SIG-M5 treated with dmso at 0.1 percent for 504 hours (cell line): Measurements from ENCODE around the gene SLC16A7.
A peak's percentile ranks its signal among the peaks of the same experiment; 100 is the strongest.

ENCODE experiments used
- DNase-seq: peaks from one replicate; lab custom pipeline; 2025; ENCODE audit not compliant: unreplicated experiment; lab: John Stamatoyannopoulos, UW

Gene SLC16A7

DNA sequence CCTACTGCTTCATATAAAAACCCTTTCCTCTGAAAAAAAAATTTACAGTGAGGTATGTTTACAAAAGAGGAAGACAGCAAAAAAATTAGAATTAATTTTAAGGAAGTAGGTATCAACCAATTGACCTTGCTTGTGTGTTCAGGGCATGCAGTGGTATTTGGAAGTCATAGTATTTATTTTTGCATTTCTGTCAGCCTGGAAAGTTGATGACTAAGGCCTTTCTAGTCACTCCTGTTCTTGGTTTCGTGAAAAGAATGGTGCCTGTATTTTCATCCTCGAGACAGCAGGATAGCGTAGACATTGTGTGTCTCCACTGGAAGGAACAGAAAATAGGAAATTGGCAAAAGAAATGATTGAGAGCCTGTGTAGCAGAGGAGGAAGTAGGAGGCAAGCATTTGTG, 24.5 kb downstream of the SLC16A7 start:
- DNase-seq = peak; percentile 75

DNA sequence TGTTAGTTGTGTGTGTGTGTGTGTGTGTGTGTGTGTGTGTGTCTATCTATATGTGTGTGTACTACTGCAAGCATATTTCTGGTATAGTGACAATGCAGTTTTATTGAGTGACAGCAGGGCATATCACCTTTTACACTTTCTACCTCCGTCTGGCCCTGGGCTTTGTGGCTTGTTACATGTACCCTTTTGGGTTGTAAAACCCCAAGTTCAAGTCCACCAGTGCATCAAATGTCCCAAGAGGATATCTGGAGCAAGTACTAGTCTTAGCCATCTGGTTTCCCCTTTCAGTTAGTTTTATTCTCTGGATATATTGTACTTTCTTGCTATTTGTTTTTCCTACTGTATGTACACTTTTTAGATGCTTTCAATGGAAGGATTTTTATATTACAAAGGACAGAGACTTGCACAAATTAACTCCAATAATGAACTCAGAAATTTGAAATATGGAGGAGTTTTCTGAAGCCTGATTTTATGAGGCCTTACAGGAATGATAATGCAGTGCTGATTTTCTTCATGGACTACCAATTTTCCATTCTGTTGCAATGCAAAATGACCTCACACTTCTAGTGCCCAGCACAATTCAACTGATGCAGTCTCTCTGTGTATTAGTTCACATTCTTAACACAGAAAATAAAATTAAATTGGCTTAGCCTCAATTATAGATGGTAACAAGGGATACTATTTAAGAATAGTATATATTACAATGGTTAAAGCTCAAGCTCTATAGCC, 29.1 kb downstream of the SLC16A7 start:
- DNase-seq = no peak

DNA sequence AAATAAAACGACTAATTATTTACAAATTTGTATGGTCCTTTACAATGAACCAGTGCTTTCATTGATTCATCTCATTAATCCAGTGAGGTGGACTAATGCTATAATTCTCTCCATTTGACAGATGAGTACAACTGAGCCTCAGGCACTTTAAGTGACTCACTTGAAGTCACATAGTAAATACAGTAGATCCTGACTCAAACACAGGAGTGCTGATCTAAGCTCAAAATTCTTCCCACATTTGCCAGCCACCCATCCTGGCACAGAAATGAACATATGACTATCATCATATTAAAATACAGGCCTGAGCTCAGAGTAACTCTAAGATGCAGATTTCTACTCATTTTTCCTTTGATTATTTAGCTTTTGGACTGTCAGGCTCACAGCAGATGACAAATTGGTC, 30.6 kb downstream of the SLC16A7 start:
- DNase-seq = no peak

DNA sequence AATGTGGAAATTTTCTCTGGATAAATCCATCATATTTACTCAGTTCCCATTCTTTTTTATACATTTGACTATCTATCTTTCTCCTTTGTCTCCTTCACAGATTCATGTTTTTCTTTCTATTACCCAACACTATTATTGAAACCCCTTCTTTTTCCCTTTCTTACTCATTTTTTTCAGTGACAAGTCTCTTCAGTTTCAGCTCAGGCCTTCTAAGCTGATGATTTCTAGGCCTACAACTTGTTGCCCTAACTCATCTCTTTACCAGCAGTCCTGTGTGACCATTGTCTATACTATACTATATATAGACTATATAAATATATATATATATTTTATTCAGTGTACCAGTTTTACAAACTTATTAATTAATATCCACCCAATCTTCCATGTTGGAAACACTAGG, 31.8 kb downstream of the SLC16A7 start:
- no peak for DNase-seq

DNA sequence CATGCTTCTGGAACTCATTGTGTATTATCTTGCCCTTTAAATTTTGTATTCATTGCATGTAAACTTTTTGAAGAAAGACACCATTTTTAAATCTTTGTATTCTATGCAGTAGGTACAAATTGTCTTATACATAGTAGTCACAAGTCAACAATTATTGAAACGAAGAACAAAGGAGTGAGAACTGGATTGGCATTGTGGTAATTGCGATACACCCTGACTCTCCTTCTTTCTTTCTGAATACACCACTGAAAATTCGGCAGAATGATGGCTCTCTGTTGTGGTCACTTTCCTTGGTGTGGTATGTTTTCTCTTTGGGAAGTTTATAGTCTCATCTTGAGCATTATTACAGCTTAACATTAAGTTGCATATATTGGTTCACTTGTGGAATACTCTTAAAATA, 34.1 kb downstream of the SLC16A7 start:
- DNase-seq = no peak

DNA sequence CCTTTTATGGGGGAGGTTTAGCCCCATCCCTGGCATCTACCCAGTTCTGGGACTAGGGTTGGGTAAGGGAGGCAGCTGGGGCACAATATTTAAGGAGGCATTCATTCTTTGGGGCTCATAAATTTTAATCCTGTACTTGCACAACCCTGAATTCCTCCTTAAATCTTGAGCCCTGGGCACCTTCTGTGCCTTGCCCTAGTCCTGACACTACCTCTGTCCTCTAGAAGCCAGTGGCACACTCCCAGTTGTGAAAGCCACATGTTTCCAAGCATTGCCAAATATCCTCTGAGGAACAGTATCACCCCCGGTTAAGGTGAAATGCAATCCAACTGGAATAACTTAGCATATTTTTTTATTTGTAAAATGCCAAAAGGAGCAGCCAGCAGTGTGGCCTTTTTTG, 36.6 kb downstream of the SLC16A7 start:
- no peak for DNase-seq

DNA sequence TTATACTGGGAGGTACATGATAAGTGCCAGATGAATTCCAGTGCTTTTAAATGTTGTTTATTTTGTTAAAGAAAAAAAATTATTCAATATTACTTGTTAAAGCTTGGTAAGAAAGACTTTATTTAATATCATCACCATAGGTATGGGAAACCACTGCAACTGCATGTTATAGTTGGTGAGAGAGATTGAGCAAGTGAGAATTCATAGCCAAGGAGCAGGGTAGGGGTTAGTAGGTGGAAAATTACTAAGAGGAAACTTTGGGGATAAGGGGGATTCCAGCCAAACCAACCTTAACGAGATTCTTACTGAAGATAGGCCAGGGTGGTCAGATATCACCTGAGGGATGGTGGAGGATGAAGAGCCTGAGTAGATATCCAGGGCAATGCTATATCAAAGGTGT, 38.4 kb downstream of the SLC16A7 start:
- no peak for DNase-seq

DNA sequence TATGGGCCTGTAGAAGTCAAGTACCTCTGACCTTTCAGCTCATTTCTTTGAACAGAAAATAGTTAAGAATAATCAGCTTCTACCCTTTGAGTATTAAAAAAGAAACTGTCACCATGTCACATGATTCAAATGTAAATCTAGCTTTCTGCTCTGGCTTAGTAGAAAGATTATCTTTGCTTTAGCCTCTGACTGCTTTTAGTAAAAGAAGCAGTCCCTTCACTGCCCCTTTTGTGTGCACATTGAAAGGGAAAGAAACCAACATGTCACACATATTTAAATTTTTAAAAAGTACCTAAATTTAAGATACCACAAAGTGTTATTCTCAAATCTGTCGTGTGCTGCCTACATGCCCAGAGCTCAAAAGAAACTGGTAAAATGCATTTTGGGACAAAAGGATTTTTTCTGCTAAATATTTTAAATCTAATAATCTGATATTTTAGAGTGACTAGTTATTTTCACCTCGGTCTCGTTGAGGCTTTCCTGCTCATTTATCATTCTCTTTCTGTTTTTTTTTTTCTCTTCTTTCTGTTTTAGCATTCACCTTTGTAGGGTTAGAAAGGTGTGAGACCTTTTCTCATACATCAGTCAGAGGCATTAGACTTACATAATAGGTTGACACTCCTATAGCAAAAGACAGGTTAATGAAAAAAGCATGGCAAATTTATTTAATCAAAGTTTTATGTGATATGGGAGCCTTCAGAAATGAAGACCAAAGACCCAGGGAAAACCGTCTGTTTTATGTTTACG, 41.3 kb downstream of the SLC16A7 start:
- no peak for DNase-seq

DNA sequence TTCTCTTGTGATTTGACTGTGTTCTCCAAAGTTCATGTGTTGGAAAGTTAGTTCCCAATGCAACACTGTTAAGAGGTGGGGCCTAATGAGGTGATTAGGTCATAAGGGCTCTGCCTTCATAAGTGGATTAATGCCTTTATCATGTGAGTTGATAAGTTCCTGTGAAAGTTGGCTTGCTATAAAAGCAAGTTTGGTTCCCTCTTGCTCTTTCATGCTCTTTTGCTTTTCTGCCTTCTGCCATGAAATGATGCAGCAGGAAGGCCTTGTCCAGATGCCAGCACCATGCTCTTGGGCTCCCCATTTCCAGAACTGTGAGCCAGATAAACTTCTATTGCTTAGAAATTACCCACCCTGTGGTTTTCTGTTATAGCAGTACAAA, 41.9 kb downstream of the SLC16A7 start:
- no peak for DNase-seq

DNA sequence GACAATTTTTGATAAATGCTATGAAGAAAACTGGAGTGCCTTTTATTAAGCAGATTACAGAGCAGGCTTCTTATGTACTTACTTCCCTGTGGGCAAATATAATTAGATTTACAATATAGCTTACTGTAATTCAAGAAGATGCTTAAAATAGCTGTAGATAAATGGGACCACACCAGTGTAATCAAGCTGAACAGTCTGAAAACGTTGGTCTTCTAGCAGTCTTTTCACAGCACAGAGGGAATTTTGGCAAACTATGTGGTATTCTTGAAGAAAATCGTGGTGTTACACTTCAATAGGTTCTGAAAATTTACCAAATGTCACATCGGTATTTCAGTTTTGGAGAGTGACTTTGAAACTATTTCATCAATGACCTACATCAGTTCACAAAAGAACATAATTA, 47.7 kb downstream of the SLC16A7 start:
- no peak for DNase-seq

DNA sequence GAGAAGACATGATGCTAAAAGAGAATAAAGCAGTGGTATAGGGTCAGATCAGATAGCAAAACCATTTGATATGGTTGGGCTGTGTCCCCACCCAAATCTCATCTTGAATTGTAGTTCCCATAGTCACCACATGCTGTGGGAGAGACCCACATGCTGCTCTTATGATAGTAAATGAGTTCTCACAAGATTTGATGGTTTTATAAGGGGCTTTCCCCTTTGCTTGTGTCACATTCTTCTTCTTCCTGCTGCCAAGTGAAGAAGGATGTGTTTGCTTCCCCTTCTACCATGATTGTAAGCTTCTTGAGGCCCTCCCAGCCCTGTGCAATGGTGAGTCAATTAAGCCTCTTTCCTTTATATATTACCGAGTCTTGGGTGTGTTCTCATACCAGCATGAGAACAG, 49.4 kb downstream of the SLC16A7 start:
- no peak for DNase-seq

DNA sequence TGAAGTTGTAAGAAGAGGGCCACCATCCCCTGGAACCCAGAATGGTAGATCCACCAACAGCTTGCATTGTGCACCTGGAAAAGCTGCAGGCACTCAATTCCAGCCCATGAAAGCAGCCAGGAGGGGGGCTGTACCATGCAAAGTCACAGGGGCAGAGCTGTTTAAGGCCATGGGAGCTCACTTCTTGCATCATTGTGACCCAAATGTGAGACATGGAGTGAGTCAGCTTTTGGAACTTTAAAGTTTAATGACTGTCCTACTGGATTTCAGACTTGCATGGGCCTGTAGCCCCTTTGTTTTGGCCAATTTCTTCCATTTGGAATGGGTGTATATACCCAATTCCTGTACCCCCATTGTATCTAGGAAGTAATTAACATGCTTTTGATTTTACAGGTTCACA, 50.8 kb downstream of the SLC16A7 start:
- no peak for DNase-seq

DNA sequence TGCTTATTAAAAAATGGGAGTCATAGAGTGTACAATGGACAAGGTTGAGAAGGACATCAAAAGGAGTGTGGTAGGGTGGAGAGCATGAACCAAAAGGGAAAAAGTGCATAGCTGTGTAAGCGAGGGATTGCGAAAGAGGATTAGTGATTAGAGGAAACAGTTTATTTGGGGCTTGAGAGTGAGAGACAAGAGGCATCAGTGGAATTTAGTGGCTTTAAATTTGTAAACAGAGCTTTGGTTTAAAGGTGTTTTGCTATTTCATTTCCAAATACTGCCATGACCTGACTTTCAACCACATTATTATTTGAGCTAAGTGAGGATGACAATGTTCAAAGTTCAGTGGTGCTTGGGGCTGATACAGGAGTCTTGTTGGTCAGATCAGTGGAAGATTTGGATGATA, 53.4 kb downstream of the SLC16A7 start:
- peak; percentile 5 for DNase-seq

DNA sequence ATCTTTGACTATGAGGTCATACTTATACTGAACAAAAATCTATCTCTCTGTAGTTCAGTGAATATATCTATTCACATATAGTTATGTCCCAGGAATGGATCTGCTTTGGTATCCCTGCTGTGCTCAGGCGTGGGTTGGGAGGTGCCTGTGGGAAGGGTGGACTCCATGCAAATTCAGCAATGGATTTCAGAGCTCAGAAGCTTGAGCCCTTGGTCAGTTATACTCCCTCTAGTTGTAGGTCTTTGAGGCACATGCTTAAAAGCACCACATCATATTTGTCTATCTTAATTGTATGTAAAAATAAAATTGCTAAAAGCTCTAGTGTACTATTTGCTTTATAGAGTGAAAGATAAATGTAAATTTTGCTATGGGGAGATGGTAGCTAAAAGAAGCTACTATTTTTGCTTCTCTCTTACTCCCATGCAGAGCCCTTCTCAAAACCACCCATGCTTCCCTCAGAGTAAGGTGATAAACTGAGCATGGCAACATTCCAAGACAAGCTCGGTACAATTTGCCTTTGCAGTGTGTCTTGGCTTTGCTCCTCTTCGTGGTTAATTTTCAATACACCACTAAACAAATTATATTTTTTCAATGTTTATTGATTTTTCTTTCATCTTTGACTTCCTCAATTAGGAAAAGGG, 54.9 kb downstream of the SLC16A7 start:
- DNase-seq = no peak

DNA sequence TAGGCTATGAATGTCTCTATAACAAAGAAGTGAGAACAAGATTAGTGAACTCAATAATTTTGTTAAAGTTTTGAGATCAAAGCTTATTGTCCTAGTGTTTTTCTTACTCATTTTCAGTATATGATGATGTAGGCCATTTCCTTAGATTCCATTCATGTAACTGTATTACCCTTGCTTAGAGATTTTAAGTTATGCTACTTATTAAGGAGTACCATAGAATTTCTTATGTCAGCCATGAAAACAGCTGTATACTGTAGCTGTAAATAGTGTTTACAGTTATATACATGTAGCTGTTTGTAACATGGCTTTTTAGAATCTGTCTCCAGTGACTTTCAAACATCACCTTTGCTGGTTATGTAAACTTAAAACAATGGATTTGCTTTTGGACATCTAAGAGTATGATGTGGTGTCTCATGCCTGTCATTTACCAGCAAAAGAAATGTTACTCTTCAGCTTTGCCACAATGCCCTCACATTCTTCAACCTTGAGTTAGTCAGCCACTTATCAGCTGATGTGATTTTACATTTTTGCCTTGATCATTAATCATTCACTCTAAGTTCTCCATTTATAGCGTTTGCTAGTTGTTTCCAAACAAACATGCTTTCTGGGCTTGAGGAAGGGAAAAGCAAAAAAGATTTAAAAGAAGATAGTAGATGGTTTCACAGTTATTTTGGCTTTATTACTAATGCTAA, 55.5 kb downstream of the SLC16A7 start:
- DNase-seq = no peak

DNA sequence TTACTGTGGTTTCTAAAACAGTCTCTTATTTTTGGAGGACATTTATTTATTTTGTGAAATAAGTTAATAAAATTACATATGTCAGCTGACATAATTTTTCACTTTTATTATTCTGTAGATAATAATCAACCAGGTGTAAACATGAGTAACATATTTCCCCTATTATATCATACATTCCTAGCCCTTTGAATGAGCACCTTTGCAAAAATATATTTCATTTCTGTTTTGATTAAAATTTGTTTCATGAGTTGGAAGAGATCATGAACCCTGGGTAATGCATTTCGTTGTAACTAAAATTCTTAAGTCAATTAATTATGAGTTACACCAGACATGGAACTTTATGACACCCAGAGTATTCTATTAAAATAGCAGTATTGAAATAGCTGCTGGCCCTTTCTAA, 56.3 kb downstream of the SLC16A7 start:
- DNase-seq = no peak

DNA sequence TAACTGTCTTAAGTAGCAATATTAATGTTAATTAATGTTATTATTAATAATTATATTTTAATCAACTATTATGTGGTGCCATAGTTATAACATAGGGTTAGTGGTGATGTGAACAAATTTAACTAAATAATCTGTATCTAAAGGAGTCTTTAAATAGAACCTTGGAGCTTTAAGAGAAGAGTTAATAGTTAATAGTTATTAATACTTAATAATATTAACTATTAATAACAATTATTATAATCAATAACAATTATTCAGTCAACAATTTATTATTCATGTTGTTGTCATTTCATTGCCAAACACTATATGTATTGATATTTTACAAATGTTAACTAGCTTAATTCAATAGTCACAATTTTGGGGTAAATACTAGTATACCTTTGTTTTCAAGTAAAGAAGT, 58.2 kb downstream of the SLC16A7 start:
- DNase-seq = no peak

DNA sequence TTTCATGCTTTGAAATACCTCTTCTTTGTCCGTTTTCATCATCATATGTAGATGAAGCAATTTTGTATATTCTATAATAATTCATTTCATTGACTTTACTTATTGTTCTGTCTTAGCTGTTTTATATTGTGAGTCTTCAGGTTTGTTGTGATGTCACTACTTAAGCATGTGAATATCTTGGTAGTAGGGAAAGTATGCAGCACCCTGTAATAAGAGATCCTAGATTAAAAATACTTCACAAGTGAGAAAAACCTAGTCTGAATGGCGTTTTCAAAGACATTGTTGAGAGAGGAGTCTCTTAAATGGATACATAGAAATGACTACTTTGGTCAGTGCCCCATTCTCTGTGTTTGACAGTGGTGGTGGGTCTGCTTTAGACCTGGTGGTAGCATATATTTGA, 61.4 kb downstream of the SLC16A7 start:
- DNase-seq = no peak

DNA sequence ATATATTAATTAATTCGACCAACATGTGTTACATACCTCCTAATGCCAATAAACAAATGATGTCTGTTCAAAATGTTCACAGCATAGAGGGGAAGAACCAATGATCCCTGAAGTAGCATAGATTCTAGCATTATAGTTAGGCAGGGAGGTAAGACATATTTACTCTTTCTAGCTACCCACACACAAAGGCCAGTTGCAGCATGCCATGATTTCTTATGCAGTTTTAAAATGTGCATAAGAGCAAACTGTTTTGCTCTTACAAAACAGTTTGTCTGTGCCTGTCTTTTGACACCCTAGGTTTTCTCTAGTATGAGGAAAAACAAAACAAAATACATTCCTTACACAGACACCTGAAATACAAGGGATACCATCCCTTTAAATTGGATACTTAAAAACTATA, 61.9 kb downstream of the SLC16A7 start:
- no peak for DNase-seq

DNA sequence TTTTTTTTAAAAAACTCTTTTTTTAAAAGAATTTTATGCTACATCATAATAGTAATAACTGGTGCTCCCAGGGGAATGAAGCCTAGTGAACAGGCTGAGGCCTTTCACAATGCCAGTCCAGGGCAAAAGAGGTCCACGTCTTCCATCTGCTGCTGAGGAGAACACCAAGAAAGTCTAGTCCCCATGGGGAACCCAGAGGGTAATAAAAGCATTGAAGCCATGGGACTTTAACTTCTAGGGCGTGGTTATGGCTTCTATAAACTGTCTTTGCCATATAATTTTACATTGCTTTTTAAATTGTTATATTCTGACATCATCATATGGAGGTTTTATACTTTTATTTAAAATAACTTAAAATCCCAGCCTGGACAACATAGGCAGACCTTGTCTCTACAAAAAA, 64.3 kb downstream of the SLC16A7 start:
- DNase-seq = no peak

DNA sequence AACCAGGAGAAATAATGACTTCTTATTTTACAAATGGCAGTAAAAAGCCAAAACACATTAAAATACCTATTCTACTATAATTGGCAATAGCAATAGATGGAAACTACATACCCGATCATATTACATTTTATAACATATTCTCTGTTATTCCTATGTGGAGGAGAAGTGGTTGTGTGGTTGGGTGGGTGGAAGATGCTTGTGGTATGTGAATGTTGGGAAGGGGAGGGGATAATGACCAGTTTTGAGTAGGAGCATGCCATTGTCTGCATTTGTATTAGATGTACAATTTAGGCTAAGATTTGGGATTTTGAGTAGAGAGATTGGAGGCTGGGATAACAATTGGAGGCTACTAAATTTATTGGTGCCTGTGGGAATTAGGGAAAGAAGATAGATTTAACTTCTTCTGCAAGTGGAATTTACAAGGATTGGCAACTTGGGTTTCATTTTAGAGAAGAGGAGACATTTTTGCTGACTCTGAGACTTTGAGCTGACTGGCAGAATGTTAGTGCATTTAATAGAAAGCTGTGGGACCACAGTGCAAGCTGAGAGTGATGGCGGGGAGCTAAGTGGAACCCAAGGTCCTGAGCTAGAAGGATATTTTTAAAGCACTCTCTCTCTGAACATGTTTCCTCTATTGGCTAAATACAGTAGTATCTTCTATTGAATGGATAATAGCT, 65.2 kb downstream of the SLC16A7 start:
- DNase-seq = no peak
